ENCODE measurements around the gene NEK3.

Gene NEK3

GRCh38 chr13:52161181-52161646, 1.8 kb upstream of the NEK3 start:
- in situ Hi-C loops (cut with MboI; ENCODE audit: low pct_unique_long_range_greater_than_20kb, low sequenced_read_pairs, unreplicated experiment): no loop called here
- TF ChIP-seq CTCF (IDR thresholded peaks at IDR 0.05; ENCODE audit: extremely low read depth, insufficient read depth, missing control alignments): no peak
- no peak for DNase-seq (ENCODE audit: low spot score)

- in situ Hi-C loops (cut with MboI; ENCODE audit: low pct_unique_long_range_greater_than_20kb, low sequenced_read_pairs, unreplicated experiment): no loop called here
- TF ChIP-seq CTCF (IDR thresholded peaks at IDR 0.05; ENCODE audit: extremely low read depth, insufficient read depth, missing control alignments): no peak
- no peak for DNase-seq (ENCODE audit: low spot score)
Measured at GRCh38 chr13:52160506-52160905, 1.1 kb upstream of the NEK3 start.

- no peak for DNase-seq (ENCODE audit: low spot score)
- no peak for TF ChIP-seq CTCF (IDR thresholded peaks at IDR 0.05; ENCODE audit: extremely low read depth, insufficient read depth, missing control alignments)
- in situ Hi-C loops (cut with MboI; ENCODE audit: low pct_unique_long_range_greater_than_20kb, low sequenced_read_pairs, unreplicated experiment): no loop called here
Measured at GRCh38 chr13:52160053-52160452, 656 bp upstream of the NEK3 start.

GRCh38 chr13:52158629-52159158, 703 bp downstream of the NEK3 start:
- DNase-seq (ENCODE audit: low spot score): peak; percentile 16
- in situ Hi-C loops (cut with MboI; ENCODE audit: low pct_unique_long_range_greater_than_20kb, low sequenced_read_pairs, unreplicated experiment): no loop called here
- TF ChIP-seq CTCF (IDR thresholded peaks at IDR 0.05; ENCODE audit: extremely low read depth, insufficient read depth, missing control alignments): no peak

GRCh38 chr13:52156724-52157261, 2.6 kb downstream of the NEK3 start:
- in situ Hi-C loops (cut with MboI; ENCODE audit: low pct_unique_long_range_greater_than_20kb, low sequenced_read_pairs, unreplicated experiment): no loop called here
- no peak for TF ChIP-seq CTCF (IDR thresholded peaks at IDR 0.05; ENCODE audit: extremely low read depth, insufficient read depth, missing control alignments)
- no peak for DNase-seq (ENCODE audit: low spot score)

- no peak for TF ChIP-seq CTCF (IDR thresholded peaks at IDR 0.05; ENCODE audit: extremely low read depth, insufficient read depth, missing control alignments)
- DNase-seq (ENCODE audit: low spot score): no peak
- in situ Hi-C loops (cut with MboI; ENCODE audit: low pct_unique_long_range_greater_than_20kb, low sequenced_read_pairs, unreplicated experiment): no loop called here
Measured at GRCh38 chr13:52155177-52155576, 4.2 kb downstream of the NEK3 start.
